ENCODE results near the gene TMEM203. TPM values are rescaled to one million over a fixed set of nuclear protein-coding genes. Genes with fewer than 3 reads are reported as not detected.
A peak's percentile ranks its signal among the peaks of the same experiment; 100 is the strongest.

Gene TMEM203
- polyA plus RNA-seq, 1 donor (not counting 4 experiments of a cell fraction or from before 2014, with no cell fraction given) = 29.2 TPM

DNA sequence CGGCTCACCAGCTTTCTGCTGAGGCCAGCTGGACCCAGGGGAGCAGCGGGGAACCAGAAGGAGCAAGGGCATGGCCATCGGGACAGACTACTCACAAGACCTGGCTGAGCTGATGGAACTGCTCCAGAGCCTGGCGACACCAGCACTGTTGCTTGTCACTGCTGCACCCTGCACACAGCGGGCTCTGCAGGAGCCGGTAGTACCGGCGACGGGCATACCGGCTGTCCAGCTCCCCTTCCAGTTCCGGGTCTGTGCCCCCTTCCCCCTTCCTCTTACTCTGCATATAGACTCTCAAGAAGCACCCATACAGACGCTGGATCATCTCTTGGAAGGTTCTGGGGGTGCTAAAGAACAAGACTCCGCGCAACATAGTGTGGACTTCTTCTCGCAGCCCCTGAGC lies 18.1 kb downstream of the TMEM203 start:
- no peaks in the 10 kb centered on the region for H4K20me1 ChIP-seq (ENCODE audit: control insufficient read depth, extremely low read depth, insufficient read depth, low read length)
- H3K9me1 ChIP-seq (ENCODE audit: control insufficient read depth, extremely low read depth, insufficient read depth, low read length) = no peaks in the 10 kb centered on the region
- H3K27ac ChIP-seq (ENCODE audit: control insufficient read depth, insufficient read depth, low read length) = peak overlapping the region; percentile 89
- DNase-seq (ENCODE audit: low read depth, low spot score) (no peak), FAIRE-seq (no peak)
- H3K4me3 ChIP-seq (ENCODE audit: control insufficient read depth in 2 of 3, extremely low read depth in 1 of 3, insufficient read depth in 2 of 3, low read depth in 1 of 3, low read length in 3 of 3) = peak overlapping the region; percentile 88 to 96 (median 90)
- H3K36me3 ChIP-seq (ENCODE audit: control insufficient read depth in 2 of 2, extremely low read depth in 1 of 2, insufficient read depth in 2 of 2, low read length in 2 of 2) = peaks cover 23 to 28% of the 10 kb centered on the region in 2 experiments
- peak overlapping the region; percentile 92 for H3K9ac ChIP-seq (ENCODE audit: control insufficient read depth, extremely low read depth, insufficient read depth, low read length)
- H2AFZ ChIP-seq (ENCODE audit: control insufficient read depth, low read length) = no peak overlapping the region
- peaks cover 23% of the 10 kb centered on the region for H3K4me1 ChIP-seq (ENCODE audit: control insufficient read depth, extremely low read depth, insufficient read depth, low read length)
- peaks cover 47% of the 10 kb centered on the region for H3K79me2 ChIP-seq (ENCODE audit: control insufficient read depth, insufficient read depth, low read length)
- dilution Hi-C loops (cut with MboI; ENCODE audit: extremely low pct_ligation_motif_present, low sequenced_read_pairs) = no loop called here
- no peak for TF ChIP-seq EZH2 (IDR thresholded peaks at IDR 0.05; ENCODE audit: low read length)
- peak overlapping the region; percentile 97 for H3K4me2 ChIP-seq (ENCODE audit: control insufficient read depth, extremely low read depth, insufficient read depth, low read depth, low read length)
- no peaks in the 10 kb centered on the region for H3K27me3 ChIP-seq (ENCODE audit: control insufficient read depth, extremely low read depth, insufficient read depth, low read length)
- H3K9me3 ChIP-seq (ENCODE audit: control insufficient read depth, low read depth, low read length) = no peaks in the 10 kb centered on the region

DNA sequence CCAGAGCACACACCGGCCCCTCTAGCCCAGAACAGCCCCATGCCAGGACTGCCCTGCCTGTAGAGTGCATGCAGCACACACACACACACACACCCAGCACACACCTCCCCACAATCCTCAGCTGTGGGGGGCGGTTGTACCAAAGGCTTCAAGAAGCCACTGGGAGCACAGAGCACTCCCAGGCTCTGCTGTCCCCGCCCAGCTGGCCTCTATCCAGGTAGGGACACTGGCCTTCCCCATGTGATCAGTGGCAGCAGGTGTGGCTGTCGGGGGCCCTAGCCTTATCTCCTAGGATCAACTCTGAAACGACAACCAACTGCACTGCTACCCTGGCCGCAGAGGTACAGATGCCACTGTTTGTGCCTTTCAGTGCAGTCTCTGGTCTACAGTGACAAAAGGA lies 19.1 kb downstream of the TMEM203 start:
- FAIRE-seq (no peak), DNase-seq (ENCODE audit: low read depth, low spot score) (no peak)
- Histone ChIP-seq H3K9me1 (ENCODE audit: control insufficient read depth, extremely low read depth, insufficient read depth, low read length) (no peaks in the 10 kb centered on the region), H3K4me1 (ENCODE audit: control insufficient read depth, extremely low read depth, insufficient read depth, low read length) (peaks cover 23% of the 10 kb centered on the region), H3K27me3 (ENCODE audit: control insufficient read depth, extremely low read depth, insufficient read depth, low read length) (no peaks in the 10 kb centered on the region), H3K27ac (ENCODE audit: control insufficient read depth, insufficient read depth, low read length) (no peak overlapping the region), H3K4me2 (ENCODE audit: control insufficient read depth, extremely low read depth, insufficient read depth, low read depth, low read length) (no peak overlapping the region), H2AFZ (ENCODE audit: control insufficient read depth, low read length) (no peak overlapping the region), H3K9me3 (ENCODE audit: control insufficient read depth, low read depth, low read length) (no peaks in the 10 kb centered on the region), H3K36me3 (ENCODE audit: control insufficient read depth in 2 of 2, extremely low read depth in 1 of 2, insufficient read depth in 2 of 2, low read length in 2 of 2) (peaks cover 24 to 25% of the 10 kb centered on the region in 2 experiments), H3K79me2 (ENCODE audit: control insufficient read depth, insufficient read depth, low read length) (peaks cover 47% of the 10 kb centered on the region), H3K9ac (ENCODE audit: control insufficient read depth, extremely low read depth, insufficient read depth, low read length) (no peak overlapping the region), H4K20me1 (ENCODE audit: control insufficient read depth, extremely low read depth, insufficient read depth, low read length) (no peaks in the 10 kb centered on the region), H3K4me3 (ENCODE audit: control insufficient read depth in 2 of 3, extremely low read depth in 1 of 3, insufficient read depth in 2 of 3, low read depth in 1 of 3, low read length in 3 of 3) (no peak overlapping the region)
- dilution Hi-C loops (cut with MboI; ENCODE audit: extremely low pct_ligation_motif_present, low sequenced_read_pairs) = no loop called here
- no peak for TF ChIP-seq EZH2 (IDR thresholded peaks at IDR 0.05; ENCODE audit: low read length)
- TF ChIP-seq, protein P1, sequence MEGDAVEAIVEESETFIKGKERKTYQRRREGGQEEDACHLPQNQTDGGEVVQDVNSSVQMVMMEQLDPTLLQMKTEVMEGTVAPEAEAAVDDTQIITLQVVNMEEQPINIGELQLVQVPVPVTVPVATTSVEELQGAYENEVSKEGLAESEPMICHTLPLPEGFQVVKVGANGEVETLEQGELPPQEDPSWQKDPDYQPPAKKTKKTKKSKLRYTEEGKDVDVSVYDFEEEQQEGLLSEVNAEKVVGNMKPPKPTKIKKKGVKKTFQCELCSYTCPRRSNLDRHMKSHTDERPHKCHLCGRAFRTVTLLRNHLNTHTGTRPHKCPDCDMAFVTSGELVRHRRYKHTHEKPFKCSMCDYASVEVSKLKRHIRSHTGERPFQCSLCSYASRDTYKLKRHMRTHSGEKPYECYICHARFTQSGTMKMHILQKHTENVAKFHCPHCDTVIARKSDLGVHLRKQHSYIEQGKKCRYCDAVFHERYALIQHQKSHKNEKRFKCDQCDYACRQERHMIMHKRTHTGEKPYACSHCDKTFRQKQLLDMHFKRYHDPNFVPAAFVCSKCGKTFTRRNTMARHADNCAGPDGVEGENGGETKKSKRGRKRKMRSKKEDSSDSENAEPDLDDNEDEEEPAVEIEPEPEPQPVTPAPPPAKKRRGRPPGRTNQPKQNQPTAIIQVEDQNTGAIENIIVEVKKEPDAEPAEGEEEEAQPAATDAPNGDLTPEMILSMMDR (optimal IDR thresholded peaks at IDR 0.05 in 1 of 3, IDR thresholded peaks at IDR 0.05 in 1 of 3, conservative IDR thresholded peaks at IDR 0.05 in 1 of 3; ENCODE audit: extremely low read depth in 1 of 3, insufficient read depth in 2 of 3, low read length in 3 of 3) = no peak

DNA sequence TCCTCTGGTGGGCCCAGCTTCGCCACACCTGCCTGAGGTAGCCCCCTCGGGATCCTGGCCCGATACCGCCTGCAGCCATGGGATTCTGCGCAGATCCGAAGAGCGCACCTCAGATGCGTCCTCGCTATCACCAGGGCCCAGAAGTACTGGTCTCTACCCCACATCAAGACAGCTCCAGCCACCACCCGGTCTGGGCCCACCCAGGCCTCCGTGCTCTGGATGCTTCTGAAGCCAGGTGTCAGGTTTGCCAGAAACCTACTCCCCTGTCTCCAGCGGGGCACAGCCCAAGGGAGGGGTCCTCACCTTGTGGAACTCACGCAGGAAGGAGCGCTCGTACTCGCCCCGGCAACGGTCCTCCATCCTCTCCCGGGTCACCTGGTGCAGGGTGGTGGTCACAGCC lies 19.5 kb downstream of the TMEM203 start:
- Histone ChIP-seq H3K4me1 (ENCODE audit: control insufficient read depth, extremely low read depth, insufficient read depth, low read length) (peaks cover 23% of the 10 kb centered on the region), H4K20me1 (ENCODE audit: control insufficient read depth, extremely low read depth, insufficient read depth, low read length) (no peaks in the 10 kb centered on the region), H3K4me3 (ENCODE audit: control insufficient read depth in 2 of 3, extremely low read depth in 1 of 3, insufficient read depth in 2 of 3, low read depth in 1 of 3, low read length in 3 of 3) (no peak overlapping the region), H3K27me3 (ENCODE audit: control insufficient read depth, extremely low read depth, insufficient read depth, low read length) (no peaks in the 10 kb centered on the region), H3K9me3 (ENCODE audit: control insufficient read depth, low read depth, low read length) (no peaks in the 10 kb centered on the region), H2AFZ (ENCODE audit: control insufficient read depth, low read length) (no peak overlapping the region), H3K27ac (ENCODE audit: control insufficient read depth, insufficient read depth, low read length) (no peak overlapping the region), H3K9me1 (ENCODE audit: control insufficient read depth, extremely low read depth, insufficient read depth, low read length) (no peaks in the 10 kb centered on the region), H3K36me3 (ENCODE audit: control insufficient read depth in 2 of 2, extremely low read depth in 1 of 2, insufficient read depth in 2 of 2, low read length in 2 of 2) (peaks cover 24 to 25% of the 10 kb centered on the region in 2 experiments), H3K4me2 (ENCODE audit: control insufficient read depth, extremely low read depth, insufficient read depth, low read depth, low read length) (no peak overlapping the region), H3K9ac (ENCODE audit: control insufficient read depth, extremely low read depth, insufficient read depth, low read length) (no peak overlapping the region), H3K79me2 (ENCODE audit: control insufficient read depth, insufficient read depth, low read length) (peaks cover 45% of the 10 kb centered on the region)
- DNase-seq (ENCODE audit: low read depth, low spot score) = no peak
- dilution Hi-C loops (cut with MboI; ENCODE audit: extremely low pct_ligation_motif_present, low sequenced_read_pairs) = no loop called here
- TF ChIP-seq, protein P1 (optimal IDR thresholded peaks at IDR 0.05 in 1 of 3, IDR thresholded peaks at IDR 0.05 in 1 of 3, conservative IDR thresholded peaks at IDR 0.05 in 1 of 3; ENCODE audit: extremely low read depth in 1 of 3, insufficient read depth in 2 of 3, low read length in 3 of 3) = no peak
- TF ChIP-seq EZH2 (IDR thresholded peaks at IDR 0.05; ENCODE audit: low read length) = no peak
- no peak for FAIRE-seq

Measured in keratinocyte (primary cell).